ENCODE results near the gene GPR68.
"Not testable (repeated sequence)": the region's sequence is repeated elsewhere in the genome, so short reads cannot be mapped to it uniquely, and the experiment has no call there.

GPR68 gene

DNA sequence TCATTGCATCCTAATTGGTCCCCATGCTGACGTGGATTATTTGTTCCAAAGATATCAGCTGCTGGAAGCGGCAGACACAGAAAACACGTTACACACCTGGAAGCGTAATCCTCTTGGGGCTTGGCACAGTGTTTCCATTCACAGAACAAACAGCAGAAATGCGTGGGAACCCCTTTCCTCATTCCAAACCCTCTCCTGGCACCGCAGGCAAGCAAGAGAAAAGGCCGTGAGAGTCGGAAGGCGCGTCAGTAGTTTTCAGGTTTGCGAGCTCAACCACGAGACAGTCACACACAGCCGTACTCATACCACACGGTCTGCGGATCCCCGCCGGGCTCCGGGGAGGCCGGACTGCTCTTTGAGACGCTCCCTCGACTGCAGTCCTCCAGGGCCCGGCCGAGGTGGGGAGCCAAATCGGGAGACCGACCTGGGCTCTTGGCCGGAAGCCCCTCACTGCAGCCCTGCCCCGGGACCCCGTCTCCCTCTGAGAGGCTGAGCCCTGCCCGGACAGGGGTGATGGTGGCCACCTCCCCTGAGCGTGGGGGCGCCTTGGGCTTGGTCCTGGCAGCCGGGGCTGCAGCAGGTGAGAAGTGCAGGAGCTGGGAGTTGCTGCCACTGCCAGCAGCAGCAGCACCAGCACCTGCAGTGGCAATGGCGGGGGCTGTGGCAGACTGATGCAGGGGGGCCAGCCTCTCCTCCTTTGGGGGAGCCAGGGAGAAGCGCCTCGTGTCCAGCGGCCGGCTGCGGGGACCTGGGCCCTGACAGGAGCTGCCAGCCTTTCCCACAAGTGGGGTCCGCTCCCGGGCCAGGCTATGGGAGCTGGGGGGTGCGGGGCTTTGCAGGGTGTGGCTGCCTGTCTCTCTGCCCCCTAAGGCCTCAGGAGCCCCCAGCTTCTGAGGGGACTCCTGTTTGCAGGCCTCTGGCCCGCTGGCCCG, 28.1 kb upstream of the GPR68 start:
- no peak for DNase-seq (ENCODE audit: low spot score)

GRCh38 chr14:91271639-91272038, 27.1 kb upstream of the GPR68 start:
- no peak for DNase-seq (ENCODE audit: low spot score)

DNA sequence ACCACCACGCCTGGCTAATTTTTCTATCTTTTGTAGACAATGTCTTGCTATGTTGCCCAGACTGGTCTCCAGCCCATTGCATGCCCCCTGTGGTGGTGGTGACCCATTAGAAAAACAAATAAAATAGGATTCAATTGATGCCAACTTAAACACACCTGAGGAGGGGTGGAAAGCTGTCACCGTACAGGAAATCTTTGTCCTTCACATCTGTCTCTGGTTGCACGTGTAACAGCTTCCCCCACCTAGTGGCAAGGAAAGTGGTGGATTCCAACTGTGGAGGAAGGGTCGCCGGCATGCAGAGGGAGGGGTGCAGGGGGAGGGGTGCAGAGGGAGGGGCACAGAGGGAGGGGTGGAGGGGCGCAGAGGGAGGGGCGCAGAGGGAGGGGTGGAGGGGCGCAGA, 26.1 kb upstream of the GPR68 start:
- DNase-seq (ENCODE audit: low spot score), result no peak

DNA sequence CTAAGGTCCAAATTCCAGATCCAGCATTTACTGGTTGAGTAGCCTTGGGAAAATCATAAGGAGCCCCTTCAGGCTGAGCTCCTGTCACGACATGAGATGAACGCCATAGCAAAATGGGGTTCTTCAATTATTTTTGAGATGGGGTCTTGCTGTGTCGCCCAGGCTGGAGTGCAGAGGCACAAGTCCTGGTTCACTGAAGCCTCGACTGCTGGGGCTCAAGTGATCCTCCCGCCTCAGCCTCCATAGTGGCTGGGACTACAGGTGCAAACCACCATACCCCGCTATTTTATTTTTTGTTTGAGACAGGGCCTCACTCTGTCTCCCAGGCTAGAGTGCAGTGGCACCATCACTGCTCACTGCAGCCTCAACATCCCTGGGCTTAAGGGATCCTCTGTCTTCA, 25.7 kb upstream of the GPR68 start:
- no peak for DNase-seq (ENCODE audit: low spot score)

DNA sequence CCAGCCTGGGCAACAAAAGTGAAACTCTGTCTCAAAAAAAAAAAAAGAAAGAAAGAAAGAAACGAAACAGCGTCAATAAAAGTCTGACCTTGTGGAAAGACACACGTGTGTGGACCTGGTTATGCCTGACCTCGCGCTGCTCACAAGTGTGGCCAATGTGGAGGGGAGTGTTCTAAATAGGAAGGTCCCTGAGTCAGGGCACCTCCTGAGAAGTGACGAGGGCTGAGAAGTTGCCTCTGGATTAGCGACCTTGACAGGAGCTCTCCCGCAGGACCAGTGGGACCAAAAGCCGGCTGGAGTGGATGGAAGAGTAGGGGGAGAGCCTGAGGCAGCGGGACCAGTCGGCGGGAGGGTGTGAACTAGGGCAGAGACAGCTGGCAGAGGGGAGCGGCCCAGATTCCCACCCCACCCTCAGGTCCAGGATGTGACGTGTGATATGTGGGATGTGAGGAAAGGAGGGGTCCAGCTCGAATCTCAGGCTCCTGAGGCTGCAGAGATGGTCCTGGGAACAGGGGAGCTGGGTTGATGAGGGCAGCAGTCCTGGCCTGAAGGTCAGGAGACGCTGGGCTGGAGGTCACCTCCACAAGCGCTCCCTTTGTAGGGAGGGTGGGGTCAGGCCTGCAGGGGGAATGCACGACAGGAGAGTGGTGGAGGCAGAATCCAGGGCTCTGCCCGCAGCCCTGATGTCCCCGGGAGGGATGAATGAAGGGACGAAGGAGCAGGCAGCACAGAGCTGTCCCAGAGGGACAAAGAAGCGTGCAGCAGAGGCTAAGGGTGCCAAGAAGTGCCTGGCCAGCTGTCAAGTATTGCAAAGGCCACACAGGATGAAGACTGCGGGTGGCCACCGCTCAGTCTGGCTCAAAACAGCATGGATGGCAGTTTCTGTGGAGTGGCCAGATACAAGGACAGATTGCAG, 24.8 kb upstream of the GPR68 start:
- DNase-seq (ENCODE audit: low spot score), result peak; percentile 17

DNA sequence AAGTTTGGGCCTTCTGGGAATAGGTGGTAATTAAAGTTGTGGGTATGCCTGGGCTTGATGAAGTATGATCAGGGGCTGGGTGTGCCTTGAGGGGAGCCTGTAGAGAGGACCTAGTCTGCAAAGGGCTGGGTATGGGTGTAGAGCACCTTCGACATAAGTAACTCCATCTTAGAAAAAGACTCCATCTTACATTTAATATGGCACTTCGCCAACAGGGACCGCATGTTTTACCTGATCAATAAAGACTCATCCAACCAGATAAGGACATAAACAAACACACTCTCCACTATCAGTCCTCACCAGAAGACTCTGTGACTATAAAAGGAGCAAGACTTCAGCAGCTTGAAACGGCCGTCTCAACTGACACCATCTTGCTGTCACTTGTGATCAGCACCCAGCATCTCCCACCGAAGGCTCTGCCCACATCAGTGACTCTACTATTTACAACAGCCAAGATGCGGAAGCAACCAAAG, 23.5 kb upstream of the GPR68 start:
- no peak for DNase-seq (ENCODE audit: low spot score)

DNA sequence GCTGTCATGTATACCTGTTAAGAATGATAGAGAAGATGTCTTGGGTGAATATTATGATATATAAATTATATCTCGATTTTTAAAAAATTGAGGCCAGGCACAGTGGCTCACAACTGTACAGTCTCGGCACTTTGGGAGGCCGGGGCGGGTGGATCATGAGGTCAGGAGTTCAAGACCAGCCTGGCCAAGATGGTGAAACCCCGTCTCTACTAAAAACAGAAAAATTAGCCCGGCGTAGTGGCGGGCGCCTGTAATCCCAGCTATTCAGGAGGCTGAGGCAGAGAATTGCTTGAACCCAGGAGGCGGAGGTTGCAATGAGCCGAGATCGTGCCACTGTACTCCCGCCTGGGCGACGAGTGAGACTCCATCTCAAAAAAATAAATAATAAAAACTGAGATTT, 21.8 kb upstream of the GPR68 start:
- not testable (repeated sequence) for DNase-seq (ENCODE audit: low spot score)

DNA sequence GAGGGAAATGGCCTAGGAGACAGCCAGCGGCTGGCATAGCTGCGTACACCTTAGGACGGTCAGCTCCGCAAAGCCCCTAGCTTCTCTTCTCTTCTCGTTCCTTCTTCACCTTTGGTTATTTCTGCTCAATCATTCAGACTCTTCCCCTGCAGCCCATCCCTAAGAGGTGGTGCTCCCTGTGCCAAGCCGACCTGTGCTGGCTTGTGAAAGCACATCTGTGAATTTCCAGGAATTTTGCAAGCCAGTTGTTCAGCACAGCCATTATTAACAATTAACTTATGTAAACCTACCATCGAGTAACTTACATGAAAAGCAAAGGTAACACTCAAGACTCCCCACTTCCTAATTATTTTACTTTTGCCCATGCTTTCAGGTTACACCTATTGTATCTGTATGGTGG, 20.9 kb upstream of the GPR68 start:
- no peak for DNase-seq (ENCODE audit: low spot score)

GRCh38 chr14:91264151-91265150, 19.9 kb upstream of the GPR68 start:
- no peak for DNase-seq (ENCODE audit: low spot score)

DNA sequence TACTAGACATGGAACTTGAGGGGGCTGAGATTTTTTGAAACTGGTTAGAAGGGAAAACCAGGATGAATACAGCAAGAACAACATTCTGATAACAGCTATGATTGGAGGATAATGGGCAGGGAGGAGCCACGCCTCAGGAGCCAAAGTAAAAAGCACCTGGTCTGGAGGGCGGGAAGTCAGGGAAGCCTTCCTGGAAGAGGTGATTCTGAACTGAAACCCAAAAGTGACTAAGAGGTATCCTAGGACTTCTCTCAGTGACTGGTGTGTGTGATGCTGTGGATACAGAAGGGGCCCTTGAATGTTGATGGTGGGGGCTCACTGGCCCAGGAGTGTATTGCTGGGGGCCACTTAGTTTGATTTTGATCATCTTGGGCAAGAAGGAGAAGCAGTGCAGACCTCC, 18.8 kb upstream of the GPR68 start:
- DNase-seq (ENCODE audit: low spot score), result no peak

DNA sequence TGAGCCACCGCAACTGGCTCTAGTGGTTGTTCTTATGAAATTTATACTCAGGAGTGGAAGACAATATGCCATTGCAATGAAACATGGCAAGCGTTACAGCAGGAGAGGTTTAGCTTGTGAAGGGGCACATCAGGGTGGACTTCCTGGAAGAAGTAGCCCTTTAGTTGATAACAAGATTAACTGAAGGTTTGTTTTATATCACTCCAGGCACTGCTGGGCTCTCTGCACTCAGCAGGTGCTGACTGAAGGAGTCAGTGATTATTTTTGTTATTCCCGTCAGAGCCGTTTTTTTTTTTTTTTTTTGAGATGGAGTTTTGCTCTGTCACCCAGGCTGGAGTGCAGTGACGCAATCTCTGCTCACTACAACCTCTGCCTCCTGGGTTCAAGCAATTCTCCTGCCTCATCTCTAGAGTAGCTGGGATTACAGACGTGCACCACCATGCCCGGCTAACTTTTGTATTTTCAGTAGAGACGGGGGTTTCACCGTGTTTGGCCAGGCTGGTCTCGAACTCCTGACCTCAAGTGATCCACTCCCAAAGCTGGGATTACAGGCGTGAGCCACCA, 17.6 kb upstream of the GPR68 start:
- no peak for DNase-seq (ENCODE audit: low spot score)

GRCh38 chr14:91261115-91261514, 16.6 kb upstream of the GPR68 start:
- no peak for DNase-seq (ENCODE audit: low spot score)

- no peak for DNase-seq (ENCODE audit: low spot score)
Observed at GRCh38 chr14:91258876-91259275, 14.4 kb upstream of the GPR68 start.

DNA sequence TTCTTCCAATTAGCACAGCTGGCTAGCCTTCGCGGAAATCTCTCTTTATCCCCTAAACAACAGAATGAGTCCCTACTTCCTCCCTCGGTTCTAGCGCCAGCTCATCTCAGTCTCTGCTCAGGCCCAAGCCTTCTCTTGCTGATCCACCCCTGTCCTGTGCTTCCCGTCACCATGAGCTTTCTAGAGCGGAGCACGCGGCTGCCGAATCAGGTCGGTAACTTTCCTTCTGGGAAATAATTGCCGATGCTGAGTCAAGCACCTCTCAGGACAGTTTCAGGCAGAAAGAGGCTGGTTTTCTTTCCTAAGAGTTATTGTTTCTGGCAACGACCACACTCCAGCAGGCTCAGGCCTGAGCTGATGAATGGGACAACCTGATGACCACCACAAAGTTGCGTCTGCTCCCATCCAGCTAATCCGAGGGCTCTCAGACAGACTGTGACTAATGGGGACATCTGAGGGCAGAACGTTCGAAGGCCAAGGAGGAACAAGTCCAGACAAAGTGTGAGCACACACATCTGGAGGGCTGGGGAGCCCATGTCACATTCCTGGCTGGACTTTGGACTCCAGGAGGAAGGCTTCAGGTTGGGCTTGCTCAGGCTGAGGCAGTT, 13.6 kb upstream of the GPR68 start:
- no peak for DNase-seq (ENCODE audit: low spot score)

DNA sequence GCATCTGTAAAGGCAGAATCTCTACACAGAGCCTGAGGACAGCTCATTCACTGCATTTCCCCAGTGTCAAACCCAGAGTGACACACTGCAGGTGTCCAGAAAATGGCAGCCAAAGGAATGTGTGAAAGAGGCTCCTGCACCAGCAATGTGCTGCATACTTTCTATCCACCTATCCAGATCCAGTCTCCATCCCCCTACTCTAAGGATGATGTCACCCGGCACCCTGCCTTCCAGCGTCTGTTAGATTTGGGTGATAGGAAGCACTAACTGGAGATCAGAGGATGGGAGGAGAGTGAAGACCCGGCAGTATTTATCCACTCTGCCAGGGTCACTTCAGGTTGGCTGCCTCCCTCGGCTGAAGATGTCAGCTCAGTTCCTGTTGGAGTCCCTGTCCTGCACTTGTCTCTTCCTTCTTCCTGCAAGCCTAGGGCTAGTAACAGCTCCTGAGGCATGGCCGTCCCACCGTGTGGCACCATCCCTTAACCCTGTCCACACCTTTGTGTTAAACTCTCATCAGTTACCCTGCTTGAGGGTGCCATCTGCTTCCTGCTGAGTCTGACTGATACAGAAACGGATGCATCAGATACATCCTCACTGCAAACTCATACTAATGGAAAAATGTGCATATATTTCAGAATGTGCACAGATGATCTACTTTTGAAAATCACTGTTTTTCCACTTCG, 13.0 kb upstream of the GPR68 start:
- DNase-seq (ENCODE audit: low spot score), result no peak

- DNase-seq (ENCODE audit: low spot score), result no peak
Observed at GRCh38 chr14:91256661-91257060, 12.2 kb upstream of the GPR68 start.

DNA sequence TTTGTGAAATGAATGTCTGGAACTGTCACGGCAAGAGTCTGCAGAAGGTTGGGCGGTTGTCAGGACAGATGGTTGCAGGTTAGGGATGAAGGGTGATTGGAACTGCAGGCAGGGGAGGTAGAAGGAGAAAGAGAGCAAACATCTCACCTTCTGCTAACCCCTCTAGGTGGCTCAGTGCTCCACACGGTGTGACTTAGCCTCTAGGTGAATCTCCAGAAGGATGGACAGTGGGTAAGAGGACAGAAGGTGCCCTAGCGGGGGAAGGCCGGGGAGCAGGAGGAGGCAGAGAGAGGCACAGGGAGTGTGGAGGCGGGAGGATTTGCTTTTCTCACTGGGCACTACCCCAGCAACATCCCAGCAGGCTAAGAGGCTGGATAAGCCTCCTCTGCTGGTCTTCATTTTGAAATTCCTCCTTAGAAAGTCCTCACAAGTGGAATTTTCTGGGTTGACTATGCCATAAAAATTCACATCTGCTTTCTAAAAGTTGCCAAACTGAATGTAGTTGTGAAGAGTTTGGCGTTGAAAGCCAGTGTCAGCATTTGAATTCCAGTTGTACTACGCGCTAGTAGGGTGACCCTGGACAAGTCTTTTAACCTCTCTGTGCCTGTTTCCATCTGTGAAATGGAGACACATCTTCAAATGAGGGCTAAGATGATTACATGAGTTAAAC, 10.7 kb upstream of the GPR68 start:
- no peak for DNase-seq (ENCODE audit: low spot score)

DNA sequence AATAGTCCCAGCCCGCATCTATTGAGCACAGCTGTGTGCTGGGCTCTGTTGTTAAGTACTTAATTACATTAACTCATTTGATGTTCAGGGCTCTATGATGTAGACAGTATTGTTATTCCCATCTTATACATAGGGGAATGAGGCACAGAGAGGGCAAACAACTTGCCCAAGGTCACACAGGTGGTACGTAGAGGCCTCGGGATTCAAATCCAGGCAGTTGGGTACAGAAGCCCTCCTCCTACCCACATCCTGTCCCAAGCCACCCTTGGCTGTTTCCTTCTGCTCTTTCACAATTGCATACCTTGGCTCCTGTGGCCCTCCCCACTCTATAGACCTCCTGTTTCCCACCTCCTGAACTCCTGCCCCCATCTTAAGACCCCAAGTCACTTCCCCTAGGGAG, 10.0 kb upstream of the GPR68 start:
- no peak for DNase-seq (ENCODE audit: low spot score)

GRCh38 chr14:91253795-91254323, 9.4 kb upstream of the GPR68 start:
- DNase-seq (ENCODE audit: low spot score), result no peak
